ENCODE data around the gene LIN54. TPM values are rescaled to one million over a fixed set of nuclear protein-coding genes. Genes with fewer than 3 reads are reported as not detected.
"Not testable (repeated sequence)": the region's sequence is repeated elsewhere in the genome, so short reads cannot be mapped to it uniquely, and the experiment has no call there.

The LIN54 gene
- total RNA-seq, 4 donors from 2014 or later, result 14.7 to 23.0 (median 16.4) TPM

GRCh38 chr4:82919386-82919785 lies 91.2 kb downstream of the LIN54 start:
- intact Hi-C loops (cut with DNase I), result no loop called here
- Histone ChIP-seq H3K4me1 (no peaks in the 10 kb centered on the region), H3K4me3 (no peak overlapping the region), H3K9me3 (no peaks in the 10 kb centered on the region), H3K36me3 (peaks cover 0 to 20% (median 0%) of the 10 kb centered on the region in 3 donors), H3K27ac (no peak overlapping the region), H3K27me3 (no peaks in the 10 kb centered on the region)
- no peak for DNase-seq
- WGBS, 2 donors, result 77 to 84% methylated on average over 2 of the region's 2 CpGs
- TF ChIP-seq CTCF (IDR thresholded peaks at IDR 0.05) (no peak), POLR2A (IDR thresholded peaks at IDR 0.05) (no peak)

- no peaks in the 10 kb centered on the region for H3K27me3 ChIP-seq
- H3K27ac ChIP-seq, result no peak overlapping the region
- TF ChIP-seq CTCF (IDR thresholded peaks at IDR 0.05) (no peak), POLR2A (IDR thresholded peaks at IDR 0.05) (no peak)
- no peaks in the 10 kb centered on the region for H3K4me1 ChIP-seq
- H3K4me3 ChIP-seq, result no peak overlapping the region
- 88 to 92% methylated on average over 7 of the region's 7 CpGs for WGBS, 2 donors
- DNase-seq, result no peak
- intact Hi-C loops (cut with DNase I), result no loop called here
- no peaks in the 10 kb centered on the region for H3K9me3 ChIP-seq
- peaks cover 0 to 20% (median 0%) of the 10 kb centered on the region in 3 donors for H3K36me3 ChIP-seq
Measured at GRCh38 chr4:82918091-82918490, 92.5 kb downstream of the LIN54 start.

- H3K4me1 ChIP-seq; DNase-seq; intact Hi-C loops (cut with DNase I); H3K4me3 ChIP-seq; H3K27ac ChIP-seq; H3K27me3 ChIP-seq; H3K9me3 ChIP-seq: not testable (repeated sequence)
- peaks cover 0 to 37% (median 0%) of the 10 kb centered on the region in 3 donors for H3K36me3 ChIP-seq
- 89 to 100% methylated on average over 2 of the region's 2 CpGs for WGBS, 2 donors
Measured at GRCh38 chr4:82913968-82914367, 96.7 kb downstream of the LIN54 start.

- WGBS, 2 donors, result 45 to 46% methylated on average over 2 of the region's 2 CpGs
- no peak for TF ChIP-seq POLR2A (IDR thresholded peaks at IDR 0.05)
- no peak for TF ChIP-seq CTCF (IDR thresholded peaks at IDR 0.05)
- intact Hi-C loops (cut with DNase I), result no loop called here
- Histone ChIP-seq H3K4me3 (no peak overlapping the region), H3K27me3 (no peaks in the 10 kb centered on the region), H3K4me1 (no peaks in the 10 kb centered on the region), H3K36me3 (peaks cover 0 to 41% (median 0%) of the 10 kb centered on the region in 3 donors), H3K9me3 (no peaks in the 10 kb centered on the region), H3K27ac (no peak overlapping the region)
- DNase-seq, result no peak
Measured at GRCh38 chr4:82913305-82913704, 97.3 kb downstream of the LIN54 start.

- intact Hi-C loops (cut with DNase I), result loop anchor here (10.0 kb wide), 1 partner anchor 125 kb away; the partner anchor contains the start of gene COPS4
- Histone ChIP-seq H3K27ac (no peak overlapping the region), H3K36me3 (peaks cover 0 to 47% (median 4%) of the 10 kb centered on the region in 3 donors), H3K9me3 (no peaks in the 10 kb centered on the region), H3K4me1 (no peaks in the 10 kb centered on the region), H3K27me3 (no peaks in the 10 kb centered on the region), H3K4me3 (no peak overlapping the region)
- 46 to 63% methylated on average over 1 of the region's 1 CpG for WGBS, 2 donors
- no peak for DNase-seq
- TF ChIP-seq CTCF (IDR thresholded peaks at IDR 0.05) (no peak), POLR2A (IDR thresholded peaks at IDR 0.05) (no peak)
Measured at GRCh38 chr4:82909326-82909725, 101.3 kb downstream of the LIN54 start.

GRCh38 chr4:82906469-82906868 lies 104.2 kb downstream of the LIN54 start:
- Histone ChIP-seq H3K36me3 (peaks cover 0 to 45% (median 4%) of the 10 kb centered on the region in 3 donors), H3K27ac (no peak overlapping the region), H3K4me1 (peaks cover 0 to 9% (median 6%) of the 10 kb centered on the region in 3 donors), H3K4me3 (no peak overlapping the region), H3K27me3 (no peaks in the 10 kb centered on the region), H3K9me3 (no peaks in the 10 kb centered on the region)
- no peak for DNase-seq
- WGBS, 2 donors, result 86 to 93% methylated on average over 3 of the region's 3 CpGs
- TF ChIP-seq POLR2A (IDR thresholded peaks at IDR 0.05), result no peak
- TF ChIP-seq CTCF (IDR thresholded peaks at IDR 0.05), result no peak
- intact Hi-C loops (cut with DNase I), result loop anchor here (10.0 kb wide), 1 partner anchor 128 kb away; the partner anchor contains the start of gene COPS4

Measured in esophagus squamous epithelium (tissue), 5 donors.